ENCODE results near the gene RNGTT.
"Not testable (repeated sequence)": the region's sequence is repeated elsewhere in the genome, so short reads cannot be mapped to it uniquely, and the experiment has no call there.

RNGTT gene

DNA sequence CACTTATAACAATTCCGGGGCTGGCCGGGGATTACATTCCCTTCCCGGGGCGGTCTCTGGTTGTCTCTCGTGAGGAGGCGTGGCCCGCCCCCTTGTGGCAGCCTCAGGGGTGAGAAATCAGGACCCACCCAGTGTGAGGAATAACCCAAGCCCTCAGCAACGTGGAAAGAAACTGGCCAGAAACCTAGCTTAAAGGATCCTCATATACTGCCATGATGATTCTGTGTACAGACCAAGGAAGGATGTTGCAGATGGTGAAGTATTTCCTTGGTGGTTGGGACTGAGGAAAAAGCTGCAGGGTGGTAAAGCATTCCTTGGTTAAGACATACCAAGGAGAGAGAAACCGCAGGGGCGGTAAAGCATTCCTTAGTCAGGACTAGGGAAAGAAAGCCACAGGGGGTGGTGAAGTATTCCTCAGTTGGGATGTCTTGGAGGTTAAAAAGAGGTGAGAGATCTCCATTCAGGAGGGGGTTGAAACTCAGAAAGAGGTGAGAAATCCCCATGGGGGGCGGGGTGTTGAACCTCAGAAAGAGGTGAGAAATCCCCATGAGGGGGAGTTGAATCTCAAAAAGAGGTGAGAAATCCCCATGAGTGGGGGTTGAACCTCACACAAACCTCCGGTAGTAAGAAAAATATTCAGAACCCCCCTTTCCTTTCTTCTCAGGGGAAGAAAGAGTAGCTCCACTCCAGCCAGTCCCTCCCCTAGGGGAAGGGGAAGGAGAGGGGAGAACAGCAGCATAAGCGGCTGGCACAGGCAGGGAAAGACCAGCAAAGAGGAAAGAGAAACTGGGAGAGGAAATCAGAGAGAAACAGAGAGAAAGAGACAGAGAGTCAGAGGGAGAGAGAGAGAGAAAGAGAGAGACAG lies 238.1 kb downstream of the RNGTT start:
- DNase-seq (ENCODE audit: low read depth, low spot score): peak; percentile 79

DNA sequence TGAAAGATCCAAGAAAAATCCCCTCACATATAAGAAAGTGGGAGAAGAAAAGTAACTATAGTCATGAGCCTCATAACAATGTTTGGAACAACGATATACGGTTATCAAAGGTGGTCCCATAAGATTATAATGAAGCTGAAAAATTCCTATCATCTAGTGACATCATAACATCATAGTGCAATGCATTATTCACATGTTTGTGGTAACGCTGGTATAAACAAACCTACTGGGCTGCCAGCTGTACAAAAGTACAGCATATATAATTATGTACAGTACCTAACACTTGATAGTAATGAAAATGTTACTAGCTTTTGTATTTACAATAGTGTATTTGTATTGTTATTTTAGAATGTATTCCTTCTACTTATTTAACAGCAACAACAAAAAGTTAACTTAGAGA lies 240.7 kb downstream of the RNGTT start:
- no peak for DNase-seq (ENCODE audit: low read depth, low spot score)

DNA sequence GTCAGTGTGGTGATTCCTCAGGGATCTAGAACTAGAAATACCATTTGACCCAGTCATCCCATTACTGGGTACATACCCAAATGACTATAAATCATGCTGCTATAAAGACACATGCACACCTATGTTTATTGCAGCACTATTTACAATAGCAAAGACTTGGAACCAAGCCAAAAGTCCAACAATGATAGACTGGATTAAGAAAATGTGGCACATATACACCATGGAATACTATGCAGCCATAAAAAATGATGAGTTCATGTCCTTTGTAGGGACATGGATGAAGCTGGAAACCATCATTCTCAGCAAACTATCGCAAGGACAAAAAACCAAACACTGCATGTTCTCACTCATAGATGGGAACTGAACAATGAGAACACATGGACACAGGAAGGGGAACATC lies 247.0 kb downstream of the RNGTT start:
- not testable (repeated sequence) for DNase-seq (ENCODE audit: low read depth, low spot score)

DNA sequence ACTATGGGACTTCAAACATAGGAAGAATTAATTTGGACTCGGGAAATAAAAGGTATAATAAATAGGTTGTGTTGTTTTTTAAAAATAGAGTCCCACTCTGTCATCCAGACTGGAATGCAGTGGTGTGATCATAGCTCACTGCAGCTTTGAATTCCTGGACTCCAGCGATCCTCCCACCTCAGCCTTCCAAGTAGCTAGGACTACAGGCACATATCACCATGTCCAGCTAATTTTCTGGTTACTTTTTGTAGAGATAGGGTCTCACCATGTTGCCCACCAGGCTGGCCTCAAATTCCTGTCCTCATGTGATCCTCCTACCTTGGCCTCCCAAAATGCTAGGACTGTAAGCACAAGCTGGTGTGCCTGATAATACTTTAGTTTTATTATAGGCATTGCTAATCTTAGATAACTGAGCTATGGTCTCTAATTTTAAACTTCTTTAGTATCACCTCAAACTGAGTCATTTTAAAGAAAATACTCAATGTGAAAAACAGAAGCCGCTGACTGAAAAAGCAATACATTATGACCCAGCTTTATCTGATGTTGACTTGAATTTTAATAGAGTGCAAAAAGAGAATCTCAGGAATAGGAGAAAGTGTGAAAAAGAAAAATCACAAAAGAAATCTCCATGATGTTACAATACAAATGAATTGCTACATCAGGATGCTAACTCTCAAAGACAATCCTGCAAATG lies 251.0 kb downstream of the RNGTT start:
- DNase-seq (ENCODE audit: low read depth, low spot score): no peak

DNA sequence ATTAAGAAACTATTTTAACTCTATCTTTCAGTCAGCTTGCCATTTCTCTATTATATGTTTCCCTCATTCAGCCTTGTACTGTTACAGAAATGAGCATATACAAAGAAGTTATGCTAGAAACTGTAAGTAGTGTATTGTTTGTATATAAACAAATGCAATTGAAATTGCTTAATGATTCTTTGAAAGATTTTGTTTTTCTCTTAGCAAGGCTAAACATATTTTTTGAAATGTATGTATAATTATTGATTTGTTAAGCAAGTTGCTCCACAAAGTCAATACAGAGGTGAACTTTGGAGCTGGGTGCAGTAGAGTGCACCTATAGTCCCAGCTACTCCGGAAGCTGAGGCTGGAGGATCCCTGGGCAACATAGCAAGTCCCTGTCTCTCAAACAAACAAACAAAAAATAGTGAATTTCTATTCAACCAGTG lies 253.6 kb downstream of the RNGTT start:
- no peak for DNase-seq (ENCODE audit: low read depth, low spot score)

DNA sequence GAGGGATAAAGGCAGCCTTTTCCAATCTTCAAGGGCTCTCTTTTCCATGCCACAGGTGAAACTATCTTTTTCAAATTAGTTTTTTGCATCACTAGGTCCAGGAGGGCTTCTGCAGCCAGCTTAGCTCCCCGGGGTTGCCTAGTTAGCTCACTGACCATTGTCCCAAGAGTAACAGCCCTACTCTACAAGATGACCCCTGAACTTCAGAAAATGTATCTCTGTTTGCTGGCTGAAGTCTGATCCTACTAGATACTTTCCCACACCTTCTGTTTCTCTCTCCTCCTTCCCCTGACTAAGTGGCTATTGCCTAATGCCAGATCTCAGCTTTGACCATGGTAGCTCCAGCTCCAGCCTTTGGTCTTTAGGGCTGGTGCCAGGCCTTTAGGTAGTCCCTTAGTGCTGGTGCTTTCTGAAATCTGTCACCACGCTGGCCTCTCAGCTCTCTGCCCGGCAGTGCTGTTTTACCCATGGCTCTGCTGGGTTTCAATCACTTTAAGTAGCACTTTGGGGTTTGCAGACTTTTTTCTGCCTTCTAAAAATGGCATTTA lies 255.1 kb downstream of the RNGTT start:
- DNase-seq (ENCODE audit: low read depth, low spot score): no peak

DNA sequence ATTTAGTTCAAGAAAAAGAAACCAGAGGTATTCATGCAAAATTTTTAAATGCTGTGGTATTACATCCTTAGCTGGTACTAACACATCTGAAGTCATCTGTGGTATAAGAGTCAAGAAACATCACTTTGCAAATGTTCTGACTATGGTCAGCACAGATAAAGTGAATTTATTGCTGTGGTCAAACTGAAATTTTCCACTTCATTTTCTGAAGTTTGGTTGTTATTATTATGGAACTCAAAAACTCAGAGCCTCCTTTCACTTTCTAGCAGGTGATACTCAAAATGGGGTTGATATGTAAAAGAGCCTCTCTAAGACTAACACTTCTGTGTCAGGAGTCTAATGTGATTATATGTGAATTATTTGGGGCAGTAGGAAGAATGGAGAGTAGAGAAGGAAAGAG lies 257.8 kb downstream of the RNGTT start:
- no peak for DNase-seq (ENCODE audit: low read depth, low spot score)

DNA sequence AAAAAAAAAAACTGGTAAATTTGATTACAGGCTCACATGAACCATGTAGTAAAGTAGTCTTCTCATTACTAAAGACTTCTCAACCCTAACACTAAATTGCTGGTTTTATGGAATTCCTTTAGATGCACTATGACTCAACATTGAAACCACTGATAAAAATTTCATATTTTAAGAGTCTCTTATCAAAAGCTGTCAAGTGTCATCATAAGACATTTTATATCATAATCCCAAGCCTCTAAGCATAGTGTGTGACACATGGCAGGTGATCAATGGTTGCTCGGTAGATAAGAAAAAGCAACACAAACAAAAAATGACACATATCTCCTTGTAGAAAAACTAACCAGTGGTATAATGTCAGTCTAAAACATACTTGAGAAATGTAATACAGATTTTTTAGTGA lies 258.4 kb downstream of the RNGTT start:
- DNase-seq (ENCODE audit: low read depth, low spot score): no peak

DNA sequence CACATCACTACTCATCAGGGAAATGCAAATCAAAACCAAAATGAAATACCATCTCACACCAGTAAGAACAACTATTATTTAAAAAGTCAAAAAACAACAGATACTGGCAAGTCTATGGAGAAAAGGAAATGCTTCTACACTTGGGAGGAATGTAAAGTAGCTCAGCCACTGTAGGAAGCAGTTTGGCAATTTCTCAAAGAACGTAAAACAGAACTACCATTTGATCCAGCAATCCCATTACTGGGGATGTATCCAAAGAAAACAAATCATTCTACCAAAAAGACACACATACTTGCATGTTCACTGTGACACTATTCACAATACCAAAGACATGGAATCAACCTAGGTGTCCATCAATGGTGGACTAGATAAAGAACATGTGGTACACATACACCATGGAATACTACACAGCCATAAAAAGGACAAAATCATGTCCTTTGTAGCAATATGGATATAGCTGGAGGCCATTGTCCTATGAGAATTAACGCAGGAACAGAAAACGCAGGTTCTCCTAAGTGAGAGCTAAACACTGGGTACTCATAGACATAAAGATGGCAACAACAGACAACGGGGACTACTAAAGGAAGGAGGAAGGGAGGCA lies 260.4 kb downstream of the RNGTT start:
- no peak for DNase-seq (ENCODE audit: low read depth, low spot score)

DNA sequence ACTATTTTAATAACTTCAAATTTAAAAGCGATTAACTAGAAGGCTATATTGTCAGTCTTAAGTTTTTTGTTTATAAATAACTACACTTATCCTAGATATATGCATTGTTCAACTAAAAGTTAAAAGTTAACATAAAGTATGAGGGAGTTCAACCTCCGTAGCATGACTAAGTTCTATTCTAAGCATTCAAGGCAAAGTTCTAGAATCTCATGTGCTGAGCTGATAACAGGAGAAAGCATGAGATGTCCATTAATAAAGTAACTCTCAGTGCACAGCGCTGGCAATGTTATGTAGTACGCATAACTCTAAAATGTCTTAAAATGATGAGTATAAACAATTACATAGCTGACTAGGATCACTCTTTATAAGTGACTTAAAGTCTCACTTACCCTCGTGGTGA lies 264.8 kb downstream of the RNGTT start:
- no peak for DNase-seq (ENCODE audit: low read depth, low spot score)

DNA sequence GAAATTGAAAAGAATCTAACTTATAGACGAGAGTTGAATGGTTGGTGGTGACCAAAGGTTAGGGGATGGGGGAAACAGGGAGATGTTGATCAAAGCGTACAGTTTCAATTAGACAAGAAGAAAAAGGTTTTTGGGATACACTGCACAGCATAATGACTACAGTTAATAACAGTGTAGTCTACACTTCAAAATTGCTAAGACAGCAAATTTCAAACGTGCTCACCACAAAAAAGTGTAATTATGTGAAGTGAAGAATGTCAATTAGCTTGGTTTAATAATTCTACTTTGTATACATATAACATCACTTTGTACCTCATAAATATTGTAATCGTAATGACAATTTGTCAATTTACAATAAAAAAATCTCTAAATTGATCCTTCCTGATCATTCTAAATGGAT lies 267.5 kb downstream of the RNGTT start:
- no peak for DNase-seq (ENCODE audit: low read depth, low spot score)

DNA sequence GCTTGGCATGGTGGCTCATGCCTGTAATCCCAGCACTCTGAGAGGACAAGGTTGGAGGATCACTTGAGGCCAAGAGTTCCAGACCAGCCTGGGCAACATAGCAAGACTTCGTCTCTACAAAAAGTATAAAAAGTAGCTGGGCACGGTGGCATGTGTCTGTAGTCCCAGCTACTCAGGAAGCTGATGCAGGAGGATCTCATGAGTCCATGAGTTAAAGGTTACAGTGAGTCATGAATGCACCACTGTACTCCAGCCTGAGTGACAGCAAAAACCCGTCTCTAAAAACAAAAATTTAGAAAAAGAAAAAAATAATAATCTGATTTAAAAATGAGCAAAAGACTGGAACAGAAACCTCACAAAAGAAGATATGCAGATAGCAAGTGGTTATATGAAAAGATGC lies 279.7 kb downstream of the RNGTT start:
- no peak for DNase-seq (ENCODE audit: low read depth, low spot score)

DNA sequence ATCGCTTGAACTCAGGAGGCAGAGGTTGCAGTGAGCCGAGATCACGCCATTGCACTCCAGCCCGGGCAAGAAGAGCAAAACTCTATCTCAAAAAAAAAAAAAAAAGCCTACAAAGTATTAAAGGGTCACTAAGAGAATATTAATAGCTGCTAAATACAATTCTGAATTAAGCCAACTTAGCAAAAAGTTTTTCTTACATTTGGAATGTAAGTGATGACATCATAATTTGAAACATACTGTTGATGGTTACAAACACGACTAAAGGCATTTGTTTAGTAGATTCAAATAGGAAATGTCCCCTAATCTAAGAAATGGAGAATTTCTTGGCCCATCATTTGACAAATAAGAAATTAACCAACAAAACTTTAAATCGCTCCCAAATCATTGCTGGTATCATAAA lies 282.8 kb downstream of the RNGTT start:
- DNase-seq (ENCODE audit: low read depth, low spot score): no peak

DNA sequence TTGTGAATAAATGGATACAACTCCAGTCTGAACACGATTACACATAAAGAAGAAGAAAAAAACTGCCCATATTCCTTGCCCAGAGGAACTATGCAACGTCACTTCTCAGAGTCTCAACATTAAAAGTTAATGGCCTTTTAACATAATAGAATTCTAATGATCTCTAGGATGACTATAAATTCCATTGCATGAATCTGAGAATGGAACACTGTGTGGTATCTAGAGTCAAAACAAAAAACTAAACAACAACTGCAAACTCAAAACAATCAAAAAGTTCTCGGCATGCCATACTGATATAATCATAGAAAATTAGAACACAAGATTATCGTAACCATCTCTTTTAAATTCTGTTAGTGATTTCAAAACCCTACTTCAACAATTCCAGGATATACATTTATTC lies 283.6 kb downstream of the RNGTT start:
- DNase-seq (ENCODE audit: low read depth, low spot score): no peak

DNA sequence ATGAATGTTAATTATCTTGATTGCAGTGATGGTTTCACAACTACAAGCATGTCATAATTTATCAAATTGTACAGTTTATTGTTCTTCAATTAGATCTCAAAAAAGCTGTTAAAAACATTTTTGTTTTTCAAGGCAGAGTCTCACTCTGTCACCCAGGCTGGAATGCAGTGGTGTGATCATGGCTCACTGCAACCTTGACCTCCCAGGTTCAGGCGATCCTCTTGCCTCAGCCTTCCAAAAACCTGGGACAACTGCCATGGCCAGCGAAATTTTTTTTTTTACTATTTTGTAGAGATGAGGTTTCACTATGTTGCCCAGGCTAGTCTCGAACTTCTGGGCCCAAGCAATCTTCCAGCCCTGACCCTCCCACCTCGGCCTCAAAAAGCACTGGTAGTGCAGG lies 286.1 kb downstream of the RNGTT start:
- DNase-seq (ENCODE audit: low read depth, low spot score): no peak

DNA sequence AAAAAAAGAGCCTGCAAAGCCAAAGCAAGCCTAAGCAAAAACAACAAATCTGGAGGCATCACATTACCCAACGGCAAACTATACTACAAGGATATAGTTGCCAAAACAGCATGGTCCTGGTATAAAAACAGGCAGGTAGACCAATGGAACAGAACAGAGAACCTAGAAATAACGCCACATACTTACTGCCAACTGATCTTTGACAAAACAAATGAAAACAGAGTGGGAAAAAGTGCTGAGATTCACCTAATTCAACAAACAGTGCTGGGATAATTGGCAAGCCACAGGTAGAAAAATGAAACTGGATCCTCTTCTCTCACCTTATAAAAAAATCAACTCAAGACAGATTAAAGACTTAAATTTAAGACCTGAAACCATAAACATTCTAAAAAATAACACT lies 291.8 kb downstream of the RNGTT start:
- no peak for DNase-seq (ENCODE audit: low read depth, low spot score)

DNA sequence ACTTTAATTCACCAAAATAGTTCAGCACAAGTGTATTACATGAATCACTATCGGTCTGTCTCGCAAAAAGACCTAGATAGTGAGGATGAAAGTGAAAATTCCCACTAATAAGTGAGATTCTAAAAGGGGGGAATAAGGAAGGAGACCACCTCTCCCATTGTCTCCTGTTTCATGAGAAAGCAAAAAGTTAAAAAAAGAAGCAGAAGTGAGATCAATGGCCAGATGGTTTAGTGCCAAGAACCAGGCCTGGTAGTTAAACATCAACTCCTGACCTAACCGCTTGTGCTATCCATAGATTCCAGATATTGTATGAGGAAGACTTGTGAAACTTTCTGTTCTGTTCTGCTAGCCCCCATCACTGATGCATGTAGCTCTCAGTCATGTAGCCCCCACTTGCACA lies 293.0 kb downstream of the RNGTT start:
- no peak for DNase-seq (ENCODE audit: low read depth, low spot score)

DNA sequence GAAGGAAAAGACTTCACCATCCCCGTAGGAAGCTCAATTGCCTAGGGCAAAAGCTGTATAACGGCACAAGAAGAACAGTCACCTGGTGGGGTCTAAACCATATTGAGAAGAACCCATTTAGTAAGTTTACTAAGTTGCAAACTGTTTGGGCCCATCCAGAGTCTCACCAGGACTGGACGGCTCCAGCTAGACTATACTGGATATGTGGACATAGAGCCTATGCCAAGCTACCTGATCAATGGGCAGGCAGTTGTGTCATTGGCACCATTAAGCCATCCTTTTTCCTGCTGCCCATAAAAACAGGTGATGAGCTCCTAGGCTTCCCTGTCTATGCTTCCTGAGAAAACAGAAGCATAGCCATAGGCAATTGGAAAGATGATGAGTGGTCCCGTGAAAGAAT lies 293.9 kb downstream of the RNGTT start:
- DNase-seq (ENCODE audit: low read depth, low spot score): no peak

DNA sequence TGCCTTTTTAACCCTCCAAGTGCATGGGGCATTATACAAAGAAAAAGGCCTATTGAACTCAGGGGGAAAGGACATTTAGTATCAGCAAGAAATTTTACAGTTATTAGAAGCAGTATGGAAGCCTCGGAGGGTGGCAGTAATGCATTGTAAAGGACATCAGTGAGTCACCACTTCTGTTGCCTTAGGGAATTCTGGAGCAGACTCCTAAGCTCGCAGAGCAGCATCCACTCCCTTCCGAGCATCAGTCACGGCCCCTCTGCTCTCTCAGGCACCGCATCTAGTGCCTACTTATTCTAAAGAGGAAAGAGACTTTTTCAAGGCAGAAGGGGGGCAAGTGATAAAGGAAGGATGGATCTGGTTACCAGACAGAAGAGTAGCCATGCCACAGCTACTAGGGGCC lies 296.5 kb downstream of the RNGTT start:
- DNase-seq (ENCODE audit: low read depth, low spot score): no peak

DNA sequence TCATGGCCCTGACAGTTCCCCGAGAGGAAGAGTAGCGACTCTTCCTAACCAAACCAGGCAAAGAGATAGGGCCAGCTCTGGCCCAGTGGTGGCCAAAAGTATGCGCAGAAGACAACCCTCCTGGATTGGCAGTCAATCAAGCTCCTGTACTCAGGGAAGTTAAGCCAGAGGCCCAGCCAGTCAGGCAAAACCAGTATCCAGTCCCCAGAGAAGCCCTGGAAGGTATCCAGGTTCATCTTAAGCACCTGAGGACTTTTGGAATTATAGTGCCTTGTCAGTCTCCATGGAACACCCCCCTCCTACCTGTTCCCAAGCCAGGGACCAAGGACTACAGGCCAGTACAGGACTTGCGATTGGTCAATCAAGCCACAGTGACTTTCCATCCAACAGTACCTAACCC lies 298.3 kb downstream of the RNGTT start:
- no peak for DNase-seq (ENCODE audit: low read depth, low spot score)

DNA sequence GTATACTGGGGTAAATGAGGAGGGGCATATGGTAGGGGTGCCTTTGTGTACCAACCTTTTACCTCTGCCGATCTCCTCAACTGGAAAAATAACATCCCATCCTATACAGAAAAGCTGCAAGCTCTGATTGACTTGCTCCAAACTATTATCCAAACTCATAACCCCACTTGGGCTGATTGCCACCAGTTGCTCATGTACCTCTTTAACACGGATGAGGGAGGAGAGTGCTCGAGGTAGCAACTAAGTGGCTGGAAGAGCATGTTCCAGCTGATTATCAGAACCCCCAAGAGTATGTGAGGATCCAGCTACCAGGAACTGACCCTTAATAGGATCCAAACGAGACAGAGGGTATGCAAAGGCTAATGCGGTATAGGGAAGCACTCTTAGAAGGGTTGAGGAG lies 299.6 kb downstream of the RNGTT start:
- DNase-seq (ENCODE audit: low read depth, low spot score): no peak

DNA sequence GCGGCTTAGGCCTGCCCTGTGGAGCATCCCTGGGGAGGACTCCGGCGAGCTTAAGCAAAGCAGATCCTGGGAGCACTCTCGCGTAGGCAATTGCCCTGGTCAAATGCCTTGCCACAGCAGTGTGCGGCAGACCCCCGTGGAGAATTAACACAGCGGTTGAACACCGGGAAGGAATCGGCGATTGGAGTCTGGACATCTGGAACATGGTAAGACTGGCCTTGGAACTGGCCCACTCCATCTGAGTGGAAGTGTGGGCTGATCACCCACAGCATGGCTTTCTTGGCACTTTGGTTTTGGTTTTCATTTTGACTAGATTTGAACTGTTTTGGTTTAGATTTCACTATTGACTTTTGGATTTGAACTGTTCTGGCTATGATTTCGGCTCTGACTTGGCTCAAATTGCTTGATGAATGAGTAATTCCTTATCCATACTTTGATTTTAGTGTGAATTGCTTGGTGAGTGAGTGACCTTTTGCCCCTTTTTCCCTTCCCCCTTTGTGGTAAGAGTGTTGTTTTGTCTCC lies 300.7 kb downstream of the RNGTT start:
- DNase-seq (ENCODE audit: low read depth, low spot score): no peak
